Sigmoid colon (tissue), 4 donors: ENCODE results near the gene SCAMP1.

ENCODE experiments used
- EP300 ChIP-seq, 4 donors: sonication (generic); formaldehyde crosslinking; IDR thresholded peaks; one replicate each; pipeline ENCODE4 v1.6.1; 2017; ENCODE audit warnings: antibody characterized with exemption in 4 of 4
- POLR2A ChIP-seq, 2 donors: fragments of 450-650 bp; IDR thresholded peaks; one replicate each; pipeline ENCODE4 v1.6.1; 2016; ENCODE audit warnings: antibody characterized with exemption in 2 of 2, mild to moderate bottlenecking in 2 of 2, moderate library complexity in 2 of 2
- POLR2AphosphoS5 ChIP-seq, 4 donors: sonication (generic); formaldehyde crosslinking; IDR thresholded peaks; one replicate each; pipeline ENCODE4 v1.6.1; 2017; ENCODE audit warnings: antibody characterized with exemption in 4 of 4
- TF ChIP-seq, protein P1 (sequence below), 4 experiments: fragments of 450-650 bp in 3 of 4; fragments of 200-600 bp in 1 of 4; IDR thresholded peaks; one replicate each; pipeline ENCODE4 v1.5.1; 2016 to 2019; ENCODE audit warnings: antibody characterized with exemption in 4 of 4, mild to moderate bottlenecking in 3 of 4, moderate library complexity in 2 of 4

DNA sequence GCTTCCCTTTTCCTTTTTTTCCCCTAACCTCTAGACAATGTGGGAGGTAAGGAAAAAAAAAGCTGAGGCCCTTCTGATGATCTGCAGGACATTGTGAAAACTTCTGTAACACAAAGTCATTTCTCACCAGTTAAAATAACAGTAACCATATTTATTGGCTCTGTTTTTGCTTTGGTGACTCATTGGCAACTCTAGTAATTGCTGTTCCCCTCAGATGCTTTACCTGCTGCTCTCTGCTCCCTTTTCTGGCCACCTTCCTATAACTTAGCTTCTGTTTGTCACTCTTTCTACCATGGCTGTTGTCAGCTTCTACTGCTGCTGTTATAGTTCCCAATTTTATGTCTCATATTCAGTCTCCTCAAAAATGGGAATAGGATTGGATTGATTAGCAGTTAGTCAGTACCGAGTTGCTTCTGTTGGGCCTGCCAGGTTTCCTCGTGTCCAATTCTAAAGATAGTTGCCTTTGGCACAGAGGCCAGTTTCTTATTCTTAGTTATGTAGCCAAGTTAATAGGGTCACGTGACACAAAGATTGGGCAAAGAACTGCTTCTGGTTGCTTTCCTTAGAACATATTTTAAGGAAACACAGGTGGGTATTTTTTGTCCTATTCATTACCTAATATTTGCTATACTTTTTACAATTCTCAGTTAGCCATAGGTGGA is 16.8 kb downstream of the SCAMP1 start:
- TF ChIP-seq POLR2A (IDR thresholded peaks at IDR 0.05) (no peak), POLR2AphosphoS5 (IDR thresholded peaks at IDR 0.05) (no peak), EP300 (IDR thresholded peaks at IDR 0.05) (no peak)
- TF ChIP-seq, protein P1, sequence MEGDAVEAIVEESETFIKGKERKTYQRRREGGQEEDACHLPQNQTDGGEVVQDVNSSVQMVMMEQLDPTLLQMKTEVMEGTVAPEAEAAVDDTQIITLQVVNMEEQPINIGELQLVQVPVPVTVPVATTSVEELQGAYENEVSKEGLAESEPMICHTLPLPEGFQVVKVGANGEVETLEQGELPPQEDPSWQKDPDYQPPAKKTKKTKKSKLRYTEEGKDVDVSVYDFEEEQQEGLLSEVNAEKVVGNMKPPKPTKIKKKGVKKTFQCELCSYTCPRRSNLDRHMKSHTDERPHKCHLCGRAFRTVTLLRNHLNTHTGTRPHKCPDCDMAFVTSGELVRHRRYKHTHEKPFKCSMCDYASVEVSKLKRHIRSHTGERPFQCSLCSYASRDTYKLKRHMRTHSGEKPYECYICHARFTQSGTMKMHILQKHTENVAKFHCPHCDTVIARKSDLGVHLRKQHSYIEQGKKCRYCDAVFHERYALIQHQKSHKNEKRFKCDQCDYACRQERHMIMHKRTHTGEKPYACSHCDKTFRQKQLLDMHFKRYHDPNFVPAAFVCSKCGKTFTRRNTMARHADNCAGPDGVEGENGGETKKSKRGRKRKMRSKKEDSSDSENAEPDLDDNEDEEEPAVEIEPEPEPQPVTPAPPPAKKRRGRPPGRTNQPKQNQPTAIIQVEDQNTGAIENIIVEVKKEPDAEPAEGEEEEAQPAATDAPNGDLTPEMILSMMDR (IDR thresholded peaks at IDR 0.05), result no peak
